ENCODE results near the gene NPLOC4. TPM values are rescaled to one million over a fixed set of nuclear protein-coding genes. Genes with fewer than 3 reads are reported as not detected.

Gene NPLOC4
- total and polyA plus RNA-seq, 9 of the 15 experiments (the other 6 are each of a cell fraction or from before 2014, with no cell fraction given) = 1.5 to 116 (median 64.5) TPM

GRCh38 chr17:81511804-81512561 lies 124.9 kb downstream of the NPLOC4 start (continued):
- TF ChIP-seq ZNF717 (CRISPR knock-in tag; IDR thresholded peaks at IDR 0.05) (no peak), POLR2B (IDR thresholded peaks at IDR 0.05; ENCODE audit: low read depth, partially characterized antibody) (no peak), ZNF3 (CRISPR knock-in tag; IDR thresholded peaks at IDR 0.05) (no peak), CEBPG (CRISPR knock-in tag; IDR thresholded peaks at IDR 0.05) (no peak), CEBPG (tag; conservative IDR thresholded peaks at IDR 0.05 in 1 of 2, IDR thresholded peaks at IDR 0.05 in 1 of 2) (no peak), GABPB2 (CRISPR knock-in tag; conservative IDR thresholded peaks at IDR 0.05) (no peak), HEY1 (CRISPR knock-in tag; IDR thresholded peaks at IDR 0.05; ENCODE audit: borderline replicate concordance) (no peak), TARDBP (IDR thresholded peaks at IDR 0.05) (no peak), HDAC8 (tag; IDR thresholded peaks at IDR 0.05) (no peak), TRIM28 (IDR thresholded peaks at IDR 0.05) (no peak), EHMT2 (IDR thresholded peaks at IDR 0.05) (no peak)
- TF ChIP-seq, protein P1, sequence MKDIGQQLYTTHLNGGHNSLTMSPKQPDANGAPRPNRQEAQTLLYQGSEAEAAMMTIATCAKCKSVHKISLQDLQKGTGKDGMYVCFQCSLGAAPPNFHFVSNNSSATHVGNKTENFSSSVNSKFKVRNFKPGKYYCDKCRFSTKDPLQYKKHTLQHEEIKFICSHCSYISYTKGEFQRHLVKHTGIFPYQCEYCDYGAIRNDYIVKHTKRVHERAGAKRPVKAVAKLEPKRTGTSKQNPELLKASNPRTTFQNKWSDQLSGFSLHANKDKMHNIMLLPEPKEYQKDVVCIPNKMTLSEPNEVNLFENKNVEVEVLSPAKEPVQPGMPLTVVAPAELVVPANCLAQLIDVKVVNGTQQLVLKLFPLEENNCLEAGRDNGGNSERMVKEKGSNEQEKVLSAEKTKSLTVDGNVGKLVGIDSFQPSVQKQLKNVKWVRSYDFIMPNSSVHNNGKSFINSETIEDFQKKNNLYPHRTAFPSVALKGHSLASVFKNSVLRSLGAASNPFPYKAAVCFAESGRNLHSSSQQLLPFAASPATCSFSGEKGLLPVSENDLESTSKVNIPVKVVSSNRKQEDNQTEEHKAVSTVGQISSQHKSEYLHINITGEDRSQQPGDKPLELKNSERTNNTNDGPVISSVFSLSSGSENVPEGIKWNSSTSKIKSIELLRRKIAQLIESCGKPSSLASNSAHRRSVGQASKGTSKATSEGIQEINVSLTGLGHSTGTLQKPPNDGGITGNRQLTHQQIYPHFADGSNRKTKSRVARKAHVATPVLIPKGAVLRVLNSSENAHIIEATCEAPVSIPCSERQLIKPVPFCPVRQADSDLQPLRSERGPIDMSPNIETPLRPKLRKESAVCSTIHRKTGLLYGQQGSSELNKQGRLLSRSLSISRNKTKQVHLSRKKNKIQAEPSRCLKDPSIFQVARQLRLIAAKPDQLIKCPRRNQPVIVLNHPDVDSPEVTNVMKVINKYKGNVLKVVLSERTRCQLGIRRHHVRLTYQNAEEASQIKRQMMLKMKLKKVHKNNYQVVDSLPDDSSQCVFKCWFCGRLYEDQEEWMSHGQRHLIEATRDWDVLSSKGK (CRISPR knock-in tag; IDR thresholded peaks at IDR 0.05) = no peak
- TF ChIP-seq, protein P2, sequence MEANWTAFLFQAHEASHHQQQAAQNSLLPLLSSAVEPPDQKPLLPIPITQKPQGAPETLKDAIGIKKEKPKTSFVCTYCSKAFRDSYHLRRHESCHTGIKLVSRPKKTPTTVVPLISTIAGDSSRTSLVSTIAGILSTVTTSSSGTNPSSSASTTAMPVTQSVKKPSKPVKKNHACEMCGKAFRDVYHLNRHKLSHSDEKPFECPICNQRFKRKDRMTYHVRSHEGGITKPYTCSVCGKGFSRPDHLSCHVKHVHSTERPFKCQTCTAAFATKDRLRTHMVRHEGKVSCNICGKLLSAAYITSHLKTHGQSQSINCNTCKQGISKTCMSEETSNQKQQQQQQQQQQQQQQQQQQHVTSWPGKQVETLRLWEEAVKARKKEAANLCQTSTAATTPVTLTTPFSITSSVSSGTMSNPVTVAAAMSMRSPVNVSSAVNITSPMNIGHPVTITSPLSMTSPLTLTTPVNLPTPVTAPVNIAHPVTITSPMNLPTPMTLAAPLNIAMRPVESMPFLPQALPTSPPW (CRISPR knock-in tag; IDR thresholded peaks at IDR 0.05) = no peak
- TF ChIP-seq, protein P3, sequence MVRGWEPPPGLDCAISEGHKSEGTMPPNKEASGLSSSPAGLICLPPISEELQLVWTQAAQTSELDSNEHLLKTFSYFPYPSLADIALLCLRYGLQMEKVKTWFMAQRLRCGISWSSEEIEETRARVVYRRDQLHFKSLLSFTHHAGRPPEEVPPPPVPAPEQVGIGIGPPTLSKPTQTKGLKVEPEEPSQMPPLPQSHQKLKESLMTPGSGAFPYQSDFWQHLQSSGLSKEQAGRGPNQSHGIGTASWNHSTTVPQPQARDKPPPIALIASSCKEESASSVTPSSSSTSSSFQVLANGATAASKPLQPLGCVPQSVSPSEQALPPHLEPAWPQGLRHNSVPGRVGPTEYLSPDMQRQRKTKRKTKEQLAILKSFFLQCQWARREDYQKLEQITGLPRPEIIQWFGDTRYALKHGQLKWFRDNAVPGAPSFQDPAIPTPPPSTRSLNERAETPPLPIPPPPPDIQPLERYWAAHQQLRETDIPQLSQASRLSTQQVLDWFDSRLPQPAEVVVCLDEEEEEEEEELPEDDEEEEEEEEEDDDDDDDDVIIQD (CRISPR knock-in tag; IDR thresholded peaks at IDR 0.05) = no peak

All from K562 (cell line).